Prostate gland (tissue), 2 donors: Measurements from ENCODE around the gene KTI12. TPM values are rescaled to one million over a fixed set of nuclear protein-coding genes. Genes with fewer than 3 reads are reported as not detected.
"Not testable (repeated sequence)": the region's sequence is repeated elsewhere in the genome, so short reads cannot be mapped to it uniquely, and the experiment has no call there.

Experiments
- DNase-seq: peaks from one replicate; pipeline ENCODE4 v3.0.0-alpha.2; 2019; ENCODE audit warnings: low spot score
- H3K27ac ChIP-seq, 2 donors: fragments of 200-600 bp; sonication (generic); 2 replicates each; pipeline ENCODE4 v1.5.1; 2017 to 2019
- H3K27me3 ChIP-seq: fragments of 200-600 bp; sonication (generic); replicated peaks from 2 replicates; pipeline ENCODE4 v1.5.1; 2019; ENCODE audit not compliant: insufficient read depth
- H3K36me3 ChIP-seq, 2 donors: fragments of 200-600 bp; sonication (generic); 1 replicate in 1 of 2; 2 replicates in 1 of 2; pipeline versions ENCODE4 v1.5.1 to v1.8.1; 2017 to 2019
- H3K4me1 ChIP-seq: fragments of 200-600 bp; sonication (generic); replicated peaks from 2 replicates; pipeline ENCODE4 v1.5.1; 2019
- H3K4me3 ChIP-seq, 2 donors: fragments of 200-600 bp; sonication (generic); 2 replicates each; pipeline ENCODE4 v1.5.1; 2017 to 2019
- H3K9me3 ChIP-seq: fragments of 200-600 bp; sonication (generic); 2 replicates; pipeline ENCODE4 v1.5.1; 2017
- POLR2A ChIP-seq: fragments of 450-650 bp; IDR thresholded peaks from one replicate; pipeline ENCODE4 v1.6.1; 2016; ENCODE audit warnings: antibody characterized with exemption, mild to moderate bottlenecking
- POLR2AphosphoS5 ChIP-seq: sonication (generic); formaldehyde crosslinking; IDR thresholded peaks from one replicate; pipeline ENCODE4 v1.6.1; 2017; ENCODE audit warnings: antibody characterized with exemption
- WGBS: methylation state at CpG from one replicate; pipeline ENCODE4 v1.1.5; 2018; 5-methylcytosine and 5-hydroxymethylcytosine counted together
- intact Hi-C: fragments of 100-400 bp; cut with DNase I; formaldehyde crosslinking; loops from one replicate; pipeline ENCODE4 v1.14.2; 2022
- total RNA-seq, 2 donors: library from RNA; depleted of rRNA; stranded (reverse); fragments of >200 nt; gene quantifications; one replicate each; pipeline ENCODE4 v1.1.0, GENCODE V29; 2016
- TF ChIP-seq, protein P1 (sequence below), 4 experiments: fragments of 200-600 bp in 2 of 4; fragments of 450-650 bp in 2 of 4; sonication (generic) in 2 of 4; IDR thresholded peaks; 1 replicate in 3 of 4; 2 replicates in 1 of 4; pipeline ENCODE4 v1.5.1; 2016 to 2019; ENCODE audit warnings: antibody characterized with exemption in 4 of 4, mild to moderate bottlenecking in 2 of 4, moderate library complexity in 2 of 4

KTI12 gene
- total RNA-seq, 2 donors from 2014 or later = 9.2 to 15.0 TPM

DNA sequence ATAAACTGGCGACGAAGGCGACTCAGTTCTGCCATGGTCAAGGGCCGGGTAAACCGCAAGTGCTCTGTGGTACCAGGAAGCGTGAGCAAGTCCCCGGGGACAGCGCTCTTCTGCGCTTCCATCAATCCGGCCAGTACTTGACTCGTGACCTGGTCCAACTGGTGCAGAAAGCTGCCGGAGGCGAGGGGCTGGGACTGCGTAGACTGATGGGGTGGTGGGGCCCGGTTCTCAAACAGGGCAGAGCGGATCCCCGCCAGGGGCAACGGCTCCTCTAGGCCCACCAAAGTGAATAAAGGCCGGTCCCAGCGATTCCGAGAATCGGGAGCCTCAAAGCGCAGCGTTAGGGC lies 852 bp downstream of the KTI12 start:
- 4% methylated on average over 11 of the region's 24 CpGs for WGBS
- peak overlapping the region; percentile 82 to 86 for H3K27ac ChIP-seq
- H3K36me3 ChIP-seq = no peaks in the 10 kb centered on the region
- H3K4me1 ChIP-seq = peaks cover 3% of the 10 kb centered on the region
- DNase-seq = peak; percentile 25
- TF ChIP-seq POLR2AphosphoS5 (no peak), POLR2A (no peak)
- TF ChIP-seq, protein P1, sequence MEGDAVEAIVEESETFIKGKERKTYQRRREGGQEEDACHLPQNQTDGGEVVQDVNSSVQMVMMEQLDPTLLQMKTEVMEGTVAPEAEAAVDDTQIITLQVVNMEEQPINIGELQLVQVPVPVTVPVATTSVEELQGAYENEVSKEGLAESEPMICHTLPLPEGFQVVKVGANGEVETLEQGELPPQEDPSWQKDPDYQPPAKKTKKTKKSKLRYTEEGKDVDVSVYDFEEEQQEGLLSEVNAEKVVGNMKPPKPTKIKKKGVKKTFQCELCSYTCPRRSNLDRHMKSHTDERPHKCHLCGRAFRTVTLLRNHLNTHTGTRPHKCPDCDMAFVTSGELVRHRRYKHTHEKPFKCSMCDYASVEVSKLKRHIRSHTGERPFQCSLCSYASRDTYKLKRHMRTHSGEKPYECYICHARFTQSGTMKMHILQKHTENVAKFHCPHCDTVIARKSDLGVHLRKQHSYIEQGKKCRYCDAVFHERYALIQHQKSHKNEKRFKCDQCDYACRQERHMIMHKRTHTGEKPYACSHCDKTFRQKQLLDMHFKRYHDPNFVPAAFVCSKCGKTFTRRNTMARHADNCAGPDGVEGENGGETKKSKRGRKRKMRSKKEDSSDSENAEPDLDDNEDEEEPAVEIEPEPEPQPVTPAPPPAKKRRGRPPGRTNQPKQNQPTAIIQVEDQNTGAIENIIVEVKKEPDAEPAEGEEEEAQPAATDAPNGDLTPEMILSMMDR (IDR thresholded peaks at IDR 0.05) = no peak
- H3K27me3 ChIP-seq = no peaks in the 10 kb centered on the region
- intact Hi-C loops = no loop called here
- H3K4me3 ChIP-seq = peak overlapping the region; percentile 57 to 72
- H3K9me3 ChIP-seq = no peaks in the 10 kb centered on the region

GRCh38 chr1:52032124-52032784 lies 1.4 kb downstream of the KTI12 start:
- Histone ChIP-seq H3K4me1 (peaks cover 3% of the 10 kb centered on the region), H3K27me3 (no peaks in the 10 kb centered on the region), H3K36me3 (no peaks in the 10 kb centered on the region), H3K4me3 (peak overlapping the region; percentile 57 to 72), H3K27ac (peak overlapping the region in 1 of 2 donors; percentile 86), H3K9me3 (no peaks in the 10 kb centered on the region)
- 56% methylated on average over 5 of the region's 5 CpGs for WGBS
- no peak for DNase-seq
- intact Hi-C loops = no loop called here
- no peak for TF ChIP-seq POLR2AphosphoS5
- TF ChIP-seq POLR2A = no peak
- TF ChIP-seq, protein P1 (IDR thresholded peaks at IDR 0.05) = no peak

DNA sequence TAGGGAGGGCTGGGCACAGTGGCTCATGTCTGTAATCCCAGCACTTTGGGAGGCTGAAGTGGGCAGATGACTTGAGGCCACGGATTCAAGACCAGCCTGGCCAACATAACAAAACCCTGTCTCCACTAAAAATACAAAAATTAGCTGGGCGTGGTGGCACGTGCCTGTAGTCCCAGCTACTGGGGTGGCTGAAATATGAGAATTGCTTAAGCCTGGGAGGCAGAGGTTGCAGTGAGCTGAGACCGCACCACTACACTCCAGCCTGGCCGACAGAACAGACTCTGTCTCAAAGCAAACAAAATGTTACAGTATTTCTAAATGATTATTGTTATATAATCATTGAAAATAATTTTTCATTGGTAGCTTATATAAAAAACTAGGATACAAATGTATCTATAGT lies 4.8 kb downstream of the KTI12 start:
- H3K4me3 ChIP-seq, H3K27me3 ChIP-seq, H3K4me1 ChIP-seq, H3K9me3 ChIP-seq, H3K27ac ChIP-seq, intact Hi-C loops, DNase-seq, H3K36me3 ChIP-seq: not testable (repeated sequence)
- 77% methylated on average over 5 of the region's 5 CpGs for WGBS

GRCh38 chr1:52028328-52028727 lies 5.3 kb downstream of the KTI12 start:
- intact Hi-C loops = no loop called here
- H3K4me3 ChIP-seq = no peak overlapping the region
- no peaks in the 10 kb centered on the region for H3K27me3 ChIP-seq
- WGBS = 84% methylated on average over 1 of the region's 1 CpG
- H3K36me3 ChIP-seq = peaks cover under 1 to 1% of the 10 kb centered on the region in 2 donors
- peaks cover 3% of the 10 kb centered on the region for H3K4me1 ChIP-seq
- no peak for DNase-seq
- H3K9me3 ChIP-seq = no peaks in the 10 kb centered on the region
- H3K27ac ChIP-seq = no peak overlapping the region
- TF ChIP-seq POLR2AphosphoS5 (no peak), POLR2A (no peak)
- TF ChIP-seq, protein P1 (IDR thresholded peaks at IDR 0.05) = no peak

- DNase-seq = no peak
- Histone ChIP-seq H3K4me3 (no peak overlapping the region), H3K27me3 (no peaks in the 10 kb centered on the region), H3K27ac (no peak overlapping the region), H3K4me1 (no peaks in the 10 kb centered on the region), H3K36me3 (peaks cover 6 to 7% of the 10 kb centered on the region in 2 donors), H3K9me3 (no peaks in the 10 kb centered on the region)
- WGBS = 96% methylated on average over 2 of the region's 2 CpGs
- no peak for TF ChIP-seq POLR2AphosphoS5
- TF ChIP-seq, protein P1 (IDR thresholded peaks at IDR 0.05) = no peak
- no peak for TF ChIP-seq POLR2A
- intact Hi-C loops = no loop called here
Observed at GRCh38 chr1:52026278-52026677, 7.3 kb downstream of the KTI12 start.
